ENCODE results near the gene MITF. TPM values are rescaled to one million over a fixed set of nuclear protein-coding genes. Genes with fewer than 3 reads are reported as not detected.

MITF gene
- total and polyA plus RNA-seq, 2 donors (not counting 1 experiment from before 2014, with no cell fraction given), result 0.10 TPM; not detected in 1

- no peaks in the 10 kb centered on the region for H3K79me2 ChIP-seq (ENCODE audit: control insufficient read depth, insufficient read depth, low read length)
- H3K9me3 Mint-ChIP-seq (ENCODE audit: insufficient read depth), result peaks cover 2% of the 10 kb centered on the region
- no peaks in the 10 kb centered on the region for H3K27me3 ChIP-seq (replicated peaks in 1 of 4; ENCODE audit: control extremely low read depth in 1 of 4, control insufficient read depth in 3 of 4, insufficient read depth in 4 of 4, low read length in 3 of 4)
- no peak overlapping the region for H2AFZ ChIP-seq (ENCODE audit: insufficient read depth, low read depth, low read length, poor library complexity, severe bottlenecking)
- H3K27ac Mint-ChIP-seq, result no peak overlapping the region
- DNase-seq (no peak), ATAC-seq (ENCODE audit: low read depth) (no peak)
- H3K27me3 Mint-ChIP-seq, result peaks cover 3% of the 10 kb centered on the region
- POLR2A ChIA-PET, result no interaction called here
- TF ChIP-seq CTCF (IDR thresholded peaks at IDR 0.05) (no peak), EZH2 (IDR thresholded peaks at IDR 0.05; ENCODE audit: borderline replicate concordance, insufficient read depth, low read depth, low read length, poor library complexity, severe bottlenecking) (no peak)
- no peak overlapping the region for H3K9ac ChIP-seq (ENCODE audit: low read length)
- CTCF ChIA-PET, result no interaction called here
- H3K4me3 ChIP-seq (ENCODE audit: control extremely low read depth in 1 of 5, extremely low read depth in 1 of 5, insufficient read depth in 1 of 5, low read depth in 2 of 5, low read length in 4 of 5), result no peak overlapping the region
- WGBS (ENCODE audit: insufficient coverage), result no CpG with 5 or more reads among the region's 1 CpG
- no peaks in the 10 kb centered on the region for H3K9me3 ChIP-seq (ENCODE audit: control extremely low read depth in 1 of 3, control insufficient read depth in 2 of 3, insufficient read depth in 1 of 3, low read length in 2 of 3)
- no peaks in the 10 kb centered on the region for H3K36me3 ChIP-seq (replicated peaks in 1 of 2; ENCODE audit: control extremely low read depth in 1 of 2, control insufficient read depth in 1 of 2, extremely low read depth in 1 of 2, insufficient read depth in 2 of 2, low read length in 1 of 2)
- H3K4me3 Mint-ChIP-seq, result no peak overlapping the region
- H3K4me2 ChIP-seq (replicated peaks; ENCODE audit: low read depth, low read length, poor library complexity, severe bottlenecking), result no peak overlapping the region
- H3K27ac ChIP-seq (ENCODE audit: low read length in 2 of 2), result no peak overlapping the region
- no peaks in the 10 kb centered on the region for H4K20me1 ChIP-seq (ENCODE audit: control insufficient read depth, insufficient read depth, low read length, poor library complexity, severe bottlenecking)
- no peaks in the 10 kb centered on the region for H3K4me1 ChIP-seq (ENCODE audit: control insufficient read depth in 2 of 2, insufficient read depth in 2 of 2, low read length in 2 of 2)
- intact Hi-C loops (cut with micrococcal nuclease), result no loop called here
- no peaks in the 10 kb centered on the region for H3K4me1 Mint-ChIP-seq
Measured at GRCh38 chr3:69806735-69807438, 67.6 kb downstream of the MITF start.

DNA sequence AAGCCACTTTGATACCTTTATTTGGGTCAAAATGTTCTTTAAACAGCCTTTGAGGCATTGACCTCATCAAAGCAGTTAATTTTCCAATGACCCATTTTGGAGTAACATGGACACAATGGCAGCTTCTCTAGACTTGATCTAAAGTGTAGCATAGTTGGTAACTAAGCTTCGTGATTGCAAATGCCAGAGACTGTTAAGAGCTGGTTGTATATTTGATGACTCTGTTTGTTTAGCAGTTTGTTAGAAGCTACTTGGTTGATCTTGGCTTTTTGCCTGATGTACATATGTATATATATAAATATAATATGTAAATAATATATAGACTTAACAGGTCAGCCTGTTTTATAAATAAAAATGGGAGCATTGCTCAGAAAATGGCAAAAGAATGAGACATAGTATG is 68.4 kb downstream of the MITF start:
- H3K27ac ChIP-seq (ENCODE audit: low read length in 2 of 2), result no peak overlapping the region
- no peaks in the 10 kb centered on the region for H4K20me1 ChIP-seq (ENCODE audit: control insufficient read depth, insufficient read depth, low read length, poor library complexity, severe bottlenecking)
- no peak overlapping the region for H3K4me2 ChIP-seq (replicated peaks; ENCODE audit: low read depth, low read length, poor library complexity, severe bottlenecking)
- H3K27me3 ChIP-seq (replicated peaks in 1 of 4; ENCODE audit: control extremely low read depth in 1 of 4, control insufficient read depth in 3 of 4, insufficient read depth in 4 of 4, low read length in 3 of 4), result no peaks in the 10 kb centered on the region
- no peak overlapping the region for H2AFZ ChIP-seq (ENCODE audit: insufficient read depth, low read depth, low read length, poor library complexity, severe bottlenecking)
- intact Hi-C loops (cut with micrococcal nuclease), result no loop called here
- WGBS (ENCODE audit: insufficient coverage), result 100% methylated on average over 1 of the region's 1 CpG
- no peaks in the 10 kb centered on the region for H3K79me2 ChIP-seq (ENCODE audit: control insufficient read depth, insufficient read depth, low read length)
- H3K9me3 Mint-ChIP-seq (ENCODE audit: insufficient read depth), result peaks cover 2% of the 10 kb centered on the region
- H3K4me1 Mint-ChIP-seq, result no peaks in the 10 kb centered on the region
- H3K36me3 ChIP-seq (replicated peaks in 1 of 2; ENCODE audit: control extremely low read depth in 1 of 2, control insufficient read depth in 1 of 2, extremely low read depth in 1 of 2, insufficient read depth in 2 of 2, low read length in 1 of 2), result no peaks in the 10 kb centered on the region
- no peak for ATAC-seq (ENCODE audit: low read depth)
- no peak overlapping the region for H3K27ac Mint-ChIP-seq
- H3K4me3 ChIP-seq (ENCODE audit: control extremely low read depth in 1 of 5, extremely low read depth in 1 of 5, insufficient read depth in 1 of 5, low read depth in 2 of 5, low read length in 4 of 5), result no peak overlapping the region
- no peak overlapping the region for H3K4me3 Mint-ChIP-seq
- no peaks in the 10 kb centered on the region for H3K4me1 ChIP-seq (ENCODE audit: control insufficient read depth in 2 of 2, insufficient read depth in 2 of 2, low read length in 2 of 2)
- ChIA-PET CTCF (no interaction called here), POLR2A (no interaction called here)
- H3K27me3 Mint-ChIP-seq, result peaks cover 3% of the 10 kb centered on the region
- no peaks in the 10 kb centered on the region for H3K9me3 ChIP-seq (ENCODE audit: control extremely low read depth in 1 of 3, control insufficient read depth in 2 of 3, insufficient read depth in 1 of 3, low read length in 2 of 3)
- H3K9ac ChIP-seq (ENCODE audit: low read length), result no peak overlapping the region
- TF ChIP-seq CTCF (IDR thresholded peaks at IDR 0.05) (no peak), EZH2 (IDR thresholded peaks at IDR 0.05; ENCODE audit: borderline replicate concordance, insufficient read depth, low read depth, low read length, poor library complexity, severe bottlenecking) (no peak)
- DNase-seq, result no peak
